HG03060 (cell line): ENCODE data around the gene DIPK1C.

Experiments used
- ATAC-seq: cut with Tn5 transposase; IDR thresholded peaks from one replicate; pipeline ENCODE4 v1.9.1; 2021; ENCODE audit warnings: low read depth, moderate number of reproducible peaks; ENCODE audit not compliant: unreplicated experiment

DIPK1C gene

GRCh38 chr18:74425876-74426275 is 31.2 kb downstream of the DIPK1C start:
- ATAC-seq, result no peak

GRCh38 chr18:74425161-74425560 is 31.9 kb downstream of the DIPK1C start:
- no peak for ATAC-seq

- ATAC-seq, result no peak
Observed at GRCh38 chr18:74422541-74422940, 34.6 kb downstream of the DIPK1C start.

GRCh38 chr18:74420926-74421325 is 36.2 kb downstream of the DIPK1C start:
- ATAC-seq, result no peak

- no peak for ATAC-seq
Observed at GRCh38 chr18:74420481-74420880, 36.6 kb downstream of the DIPK1C start.

GRCh38 chr18:74419761-74420160 is 37.3 kb downstream of the DIPK1C start:
- no peak for ATAC-seq

GRCh38 chr18:74418023-74418422 is 39.1 kb downstream of the DIPK1C start:
- no peak for ATAC-seq

- no peak for ATAC-seq
Observed at GRCh38 chr18:74416124-74416523, 41.0 kb downstream of the DIPK1C start.

- ATAC-seq, result no peak
Observed at GRCh38 chr18:74414953-74415515, 42.1 kb downstream of the DIPK1C start.

GRCh38 chr18:74413836-74414235 is 43.3 kb downstream of the DIPK1C start:
- no peak for ATAC-seq

- ATAC-seq, result no peak
Observed at GRCh38 chr18:74412116-74412880, 44.8 kb downstream of the DIPK1C start.

- no peak for ATAC-seq
Observed at GRCh38 chr18:74411475-74411874, 45.6 kb downstream of the DIPK1C start.

- no peak for ATAC-seq
Observed at GRCh38 chr18:74410441-74410992, 46.6 kb downstream of the DIPK1C start.

- ATAC-seq, result peak; percentile 61
Observed at GRCh38 chr18:74407888-74408287, 49.2 kb downstream of the DIPK1C start.

- ATAC-seq, result no peak
Observed at GRCh38 chr18:74402806-74403433, 54.2 kb downstream of the DIPK1C start.

GRCh38 chr18:74400813-74401212 is 56.3 kb downstream of the DIPK1C start:
- ATAC-seq, result no peak

- no peak for ATAC-seq
Observed at GRCh38 chr18:74399091-74399887, 57.8 kb downstream of the DIPK1C start.

- no peak for ATAC-seq
Observed at GRCh38 chr18:74397572-74397971, 59.5 kb downstream of the DIPK1C start.

GRCh38 chr18:74396171-74397169 is 60.6 kb downstream of the DIPK1C start:
- no peak for ATAC-seq
